GM18867 (cell line): ENCODE results near the gene RUFY3.
"Not testable (repeated sequence)": the region's sequence is repeated elsewhere in the genome, so short reads cannot be mapped to it uniquely, and the experiment has no call there.

Experiments
- ATAC-seq: cut with Tn5 transposase; IDR thresholded peaks from one replicate; pipeline ENCODE4 v1.9.1; 2021; ENCODE audit warnings: mild to moderate bottlenecking, moderate library complexity; ENCODE audit not compliant: unreplicated experiment

Gene RUFY3

DNA sequence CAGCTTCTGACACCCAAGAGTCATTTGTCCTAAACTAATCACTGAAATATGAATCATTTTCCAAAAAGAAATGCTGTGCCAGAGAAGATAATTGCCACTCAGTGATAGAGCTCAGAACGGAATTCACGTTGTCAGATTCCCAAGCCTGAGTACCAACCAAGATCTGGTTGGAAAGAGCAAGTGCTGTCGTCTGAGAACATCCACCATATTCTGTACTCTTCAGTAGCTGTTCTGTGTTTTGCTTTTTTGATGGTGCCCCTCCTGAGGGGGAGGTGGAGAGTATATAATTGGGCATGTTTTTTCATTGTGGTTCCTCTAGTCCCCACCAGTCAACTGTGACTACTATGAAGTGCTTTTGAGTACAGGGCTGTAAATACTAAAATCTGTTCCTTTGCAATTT lies 13.2 kb downstream of the RUFY3 start:
- ATAC-seq = no peak

- ATAC-seq = not testable (repeated sequence)
These were observed 14.2 kb downstream of the RUFY3 start for GRCh38 chr4:70735915-70736314.

DNA sequence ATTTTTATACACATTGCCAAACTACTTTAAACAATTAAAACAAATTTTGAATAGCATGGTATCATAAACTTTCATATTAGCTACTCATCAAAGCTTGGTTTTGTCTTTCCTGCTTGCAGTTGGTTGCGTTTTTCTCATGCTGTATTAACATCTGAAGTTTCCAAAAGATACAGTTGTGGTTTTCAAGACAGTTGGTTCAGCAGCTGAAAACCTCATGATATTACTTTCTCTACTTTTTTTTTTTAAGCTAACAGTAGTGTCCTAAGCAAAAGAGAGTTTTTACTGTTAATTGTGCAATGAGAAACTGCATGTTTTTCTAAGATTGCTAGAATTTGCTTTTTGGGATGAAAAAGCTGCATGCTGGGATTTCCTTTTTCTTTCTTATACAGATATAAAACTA lies 15.2 kb downstream of the RUFY3 start:
- no peak for ATAC-seq

- ATAC-seq = no peak
These were observed 15.6 kb downstream of the RUFY3 start for GRCh38 chr4:70737409-70737808.

- no peak for ATAC-seq
These were observed 18.0 kb downstream of the RUFY3 start for GRCh38 chr4:70739496-70740337.

- ATAC-seq = no peak
These were observed 20.3 kb downstream of the RUFY3 start for GRCh38 chr4:70741867-70742658.

DNA sequence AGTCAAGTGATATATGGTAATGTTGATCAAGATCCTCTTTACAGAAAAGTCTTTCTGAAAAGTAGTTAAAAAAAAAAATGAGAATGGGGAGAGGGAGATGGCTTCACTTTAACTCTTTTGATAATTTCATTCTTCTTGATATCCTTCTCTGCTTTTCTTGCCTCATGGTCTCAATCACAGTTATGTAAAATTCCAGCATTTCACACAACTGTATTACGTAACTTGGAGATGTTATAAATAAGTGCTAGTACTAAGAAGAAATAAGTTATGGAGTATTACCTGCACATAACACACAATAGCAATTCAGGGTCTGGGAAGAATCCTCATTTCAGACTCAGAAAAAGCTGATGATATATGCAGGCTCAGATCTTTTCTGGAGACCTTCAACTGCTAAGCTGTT lies 22.0 kb downstream of the RUFY3 start:
- no peak for ATAC-seq

GRCh38 chr4:70746179-70746839 lies 24.5 kb downstream of the RUFY3 start:
- ATAC-seq = no peak

DNA sequence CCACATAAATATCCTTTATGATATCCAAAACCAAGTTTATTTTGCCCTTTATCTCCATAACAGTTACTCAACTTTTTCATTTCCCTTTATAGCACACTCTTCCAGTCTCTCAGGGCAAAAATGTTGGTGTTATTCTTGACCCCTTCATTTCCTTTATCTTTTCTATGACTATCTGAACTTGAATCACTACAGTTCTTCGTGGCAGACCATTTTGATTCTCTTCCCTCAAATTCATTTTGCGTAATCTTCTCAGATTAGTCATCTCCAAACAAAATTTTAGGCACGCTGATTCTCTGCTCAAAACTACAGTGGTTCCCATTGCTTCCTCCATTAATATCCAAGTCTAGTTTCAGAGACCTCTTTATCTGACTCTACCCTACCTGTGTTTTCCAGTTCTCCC lies 26.1 kb downstream of the RUFY3 start:
- ATAC-seq = no peak

DNA sequence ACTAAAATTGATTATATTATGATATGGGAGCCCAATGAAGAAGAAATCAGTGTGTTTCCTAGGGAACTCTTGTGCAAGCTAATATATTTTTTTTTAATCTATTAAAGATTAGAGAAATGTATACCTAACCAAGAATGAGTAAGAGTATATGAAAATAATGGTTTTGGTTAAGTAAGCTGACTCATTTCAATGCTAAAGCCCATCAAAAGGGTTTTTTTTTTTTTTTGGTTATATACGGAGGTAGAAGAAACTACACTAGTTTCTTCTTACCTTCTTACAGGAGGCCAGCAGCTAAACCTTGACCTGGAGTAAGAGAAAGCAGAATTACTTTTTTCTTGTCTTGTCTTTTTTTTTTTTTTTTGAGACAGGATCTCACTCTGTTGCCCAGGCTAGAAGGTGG lies 27.5 kb downstream of the RUFY3 start:
- ATAC-seq = peak; percentile 81

DNA sequence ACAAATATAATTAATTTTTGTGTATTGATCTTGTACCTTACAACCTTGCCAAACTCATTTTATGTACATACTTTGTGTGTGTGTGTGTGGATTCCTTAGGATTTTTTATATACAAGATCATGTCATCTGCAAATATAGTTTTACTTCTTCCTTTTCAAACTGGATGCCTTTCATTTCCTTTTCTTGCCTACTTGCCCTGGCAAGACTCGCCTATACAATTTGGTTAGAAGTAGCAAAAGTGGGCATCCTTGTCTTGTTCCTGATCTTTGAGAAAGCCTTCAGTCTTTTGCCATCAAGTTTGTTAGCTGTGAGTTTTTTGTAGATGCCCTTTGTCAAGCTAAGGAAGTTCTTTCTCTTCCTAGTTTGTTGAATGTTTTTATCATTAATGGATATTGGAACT lies 30.5 kb downstream of the RUFY3 start:
- no peak for ATAC-seq

DNA sequence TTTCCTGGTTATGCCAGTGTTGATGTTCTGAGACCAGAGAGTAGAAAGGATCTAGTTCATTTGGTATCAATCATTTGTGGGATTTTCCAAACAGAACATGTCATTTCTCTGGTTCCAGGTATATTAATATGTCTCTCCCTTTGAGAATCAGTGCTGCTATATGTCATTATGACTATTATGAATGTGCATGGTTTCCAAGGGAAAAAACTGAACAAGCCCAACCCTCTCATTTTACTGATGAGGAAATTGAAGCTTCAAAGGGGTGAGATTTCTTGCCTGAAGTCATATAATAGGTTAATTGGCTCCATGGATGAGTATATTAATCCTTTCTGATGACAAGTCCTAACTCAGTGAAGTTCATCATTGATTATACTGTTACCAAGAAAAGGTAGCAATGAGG lies 31.9 kb downstream of the RUFY3 start:
- no peak for ATAC-seq

DNA sequence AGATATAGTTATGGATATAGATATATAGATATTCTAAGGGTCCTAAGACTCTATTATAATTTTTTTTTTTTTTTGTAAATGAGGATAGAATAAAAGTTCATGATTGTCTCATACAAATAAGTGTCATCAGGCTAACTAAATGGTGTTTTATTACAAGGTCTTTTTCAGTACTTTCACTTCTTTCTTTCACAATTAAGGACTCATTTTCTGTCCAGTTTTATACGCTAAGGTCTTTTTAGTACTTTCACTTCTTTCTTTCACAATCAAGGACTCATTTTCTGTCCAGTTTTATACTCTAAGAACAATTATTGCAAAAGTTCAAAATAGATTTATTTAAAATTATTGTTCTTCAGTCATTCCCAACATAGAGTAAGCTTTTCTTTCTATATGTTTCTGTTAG lies 32.7 kb downstream of the RUFY3 start:
- ATAC-seq = peak; percentile 76

DNA sequence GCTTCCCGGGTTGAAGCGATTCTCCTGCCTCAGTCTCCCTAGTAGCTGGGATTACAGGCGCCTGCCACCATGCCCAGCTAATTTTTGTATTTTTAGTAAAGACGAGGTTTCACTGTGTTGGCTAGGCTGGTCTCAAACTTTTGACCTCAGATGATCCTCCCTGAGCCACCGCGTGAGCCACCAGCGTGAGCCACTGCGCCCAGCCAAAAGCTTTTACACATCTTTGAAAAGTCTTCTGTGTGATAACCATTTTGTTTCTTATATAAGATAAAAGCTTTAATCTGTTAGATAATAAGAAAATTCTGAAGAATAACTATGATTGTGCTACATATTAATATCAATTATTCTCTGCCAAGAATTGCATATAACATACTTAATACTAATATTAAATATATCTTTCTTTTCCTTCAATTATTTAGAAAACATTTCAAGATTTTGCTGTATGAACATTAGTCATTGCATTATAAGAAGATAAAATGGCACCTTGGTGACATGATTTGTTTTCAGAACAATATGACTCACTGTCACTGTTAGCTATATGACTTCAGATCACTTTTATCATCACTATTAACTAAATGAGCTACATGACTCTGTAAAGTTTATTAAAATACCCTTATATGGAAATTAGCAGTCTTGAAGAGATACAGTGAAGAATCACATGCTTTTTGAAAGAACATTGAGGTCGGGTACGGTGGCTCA lies 33.4 kb downstream of the RUFY3 start:
- peak; percentile 66 for ATAC-seq

DNA sequence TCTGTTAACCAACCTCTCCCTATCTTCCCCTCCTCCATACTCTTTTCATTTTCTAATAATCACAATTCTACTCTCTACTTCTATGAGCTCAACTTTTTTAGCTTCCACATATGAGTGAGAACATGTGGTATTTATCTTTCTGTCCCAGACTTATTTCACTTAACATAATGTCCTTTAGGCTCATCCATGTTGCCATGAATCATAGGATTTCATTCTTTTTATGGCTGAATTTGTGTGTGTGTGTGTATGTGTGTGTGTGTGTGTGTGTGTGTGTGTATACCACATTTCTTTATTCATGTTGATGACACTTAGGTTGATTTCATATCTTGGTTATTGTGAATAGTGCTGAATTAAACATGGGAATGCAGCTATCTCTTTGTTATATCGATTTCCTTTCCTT lies 37.4 kb downstream of the RUFY3 start:
- ATAC-seq = no peak

GRCh38 chr4:70759627-70760026 lies 37.9 kb downstream of the RUFY3 start:
- ATAC-seq = no peak

DNA sequence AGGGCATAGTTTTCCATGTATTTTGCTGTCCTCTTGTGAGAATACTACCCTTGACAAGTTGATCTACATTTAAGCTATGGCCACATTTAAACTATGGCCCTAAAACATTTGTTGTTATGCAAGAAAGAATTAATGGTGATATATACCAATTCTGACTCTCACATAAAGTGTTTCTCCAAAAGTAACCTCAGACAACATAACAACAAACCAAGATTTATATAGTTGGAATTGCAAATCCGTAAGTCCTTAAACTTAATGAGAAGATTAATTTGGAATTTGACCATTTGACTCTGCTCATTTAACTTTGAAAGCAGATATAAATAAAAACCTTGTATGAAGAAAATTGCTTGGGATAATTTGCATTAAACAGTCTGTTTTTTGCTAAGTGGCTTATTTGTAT lies 38.9 kb downstream of the RUFY3 start:
- ATAC-seq = no peak

DNA sequence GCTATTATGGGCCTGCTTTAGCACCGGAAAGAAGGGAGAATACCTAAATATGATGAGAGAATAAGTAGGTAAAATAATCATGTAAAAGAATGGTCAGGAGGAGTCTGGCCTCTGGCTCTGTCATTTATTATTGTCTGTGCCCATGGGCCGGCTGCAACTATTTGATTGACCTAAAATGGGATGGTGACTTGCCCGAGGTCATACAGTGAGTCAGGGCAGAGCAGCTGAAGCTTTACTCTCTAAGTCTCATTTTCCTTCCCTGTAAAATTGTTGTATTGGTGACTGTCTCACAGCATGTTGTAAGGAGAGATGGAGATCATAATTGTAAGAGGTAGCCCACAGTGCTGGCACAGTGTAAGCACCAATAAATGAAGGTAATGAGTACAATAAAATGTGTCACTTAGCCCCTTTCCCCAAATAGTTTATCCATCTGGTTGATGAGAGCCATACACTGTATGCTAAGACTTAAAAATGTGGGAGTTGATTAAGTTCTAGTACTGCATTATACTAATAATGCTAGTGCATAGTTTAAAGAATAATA lies 39.6 kb downstream of the RUFY3 start:
- no peak for ATAC-seq

GRCh38 chr4:70765368-70765767 lies 43.6 kb downstream of the RUFY3 start:
- no peak for ATAC-seq

DNA sequence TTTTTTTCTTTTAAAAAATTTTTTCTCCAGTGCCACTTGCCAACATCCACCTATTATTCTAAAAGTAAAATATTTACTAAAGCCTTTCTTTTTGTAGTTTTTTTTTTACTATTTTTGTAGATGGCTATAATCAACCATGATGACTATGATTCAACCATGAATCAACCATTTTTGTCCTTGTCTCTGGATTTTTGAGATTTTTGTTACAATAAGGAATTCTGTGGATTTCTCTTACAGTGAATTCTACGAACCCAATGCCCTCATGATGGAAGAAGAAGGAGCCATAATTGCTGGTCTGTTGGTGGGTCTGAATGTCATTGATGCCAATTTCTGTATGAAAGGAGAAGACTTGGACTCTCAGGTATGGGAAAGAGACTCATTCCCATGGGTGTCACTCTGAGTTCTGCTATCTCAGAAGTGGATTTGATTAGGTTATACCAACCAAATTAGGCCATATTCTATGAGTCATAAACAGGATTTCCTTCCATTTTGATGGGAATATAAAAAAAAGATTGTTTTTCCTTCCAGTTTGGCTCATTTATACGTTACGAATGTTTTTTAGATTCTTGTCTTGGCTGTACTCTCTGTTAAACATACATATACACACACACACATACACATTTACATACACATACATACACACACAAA lies 46.7 kb downstream of the RUFY3 start:
- no peak for ATAC-seq
